Activated CD8-positive, alpha-beta memory T cell treated with anti-CD3 and anti-CD28 coated beads, Interleukin-2, amount 50 U/mL, for 1 hour (primary cell): ENCODE data around the gene CFD.
"Not testable (repeated sequence)": the region's sequence is repeated elsewhere in the genome, so short reads cannot be mapped to it uniquely, and the experiment has no call there.

ENCODE experiments used
- DNase-seq: peaks from one replicate; pipeline ENCODE4 v3.0.0-alpha.2; 2020; ENCODE audit errors: extremely low read depth

The CFD gene

DNA sequence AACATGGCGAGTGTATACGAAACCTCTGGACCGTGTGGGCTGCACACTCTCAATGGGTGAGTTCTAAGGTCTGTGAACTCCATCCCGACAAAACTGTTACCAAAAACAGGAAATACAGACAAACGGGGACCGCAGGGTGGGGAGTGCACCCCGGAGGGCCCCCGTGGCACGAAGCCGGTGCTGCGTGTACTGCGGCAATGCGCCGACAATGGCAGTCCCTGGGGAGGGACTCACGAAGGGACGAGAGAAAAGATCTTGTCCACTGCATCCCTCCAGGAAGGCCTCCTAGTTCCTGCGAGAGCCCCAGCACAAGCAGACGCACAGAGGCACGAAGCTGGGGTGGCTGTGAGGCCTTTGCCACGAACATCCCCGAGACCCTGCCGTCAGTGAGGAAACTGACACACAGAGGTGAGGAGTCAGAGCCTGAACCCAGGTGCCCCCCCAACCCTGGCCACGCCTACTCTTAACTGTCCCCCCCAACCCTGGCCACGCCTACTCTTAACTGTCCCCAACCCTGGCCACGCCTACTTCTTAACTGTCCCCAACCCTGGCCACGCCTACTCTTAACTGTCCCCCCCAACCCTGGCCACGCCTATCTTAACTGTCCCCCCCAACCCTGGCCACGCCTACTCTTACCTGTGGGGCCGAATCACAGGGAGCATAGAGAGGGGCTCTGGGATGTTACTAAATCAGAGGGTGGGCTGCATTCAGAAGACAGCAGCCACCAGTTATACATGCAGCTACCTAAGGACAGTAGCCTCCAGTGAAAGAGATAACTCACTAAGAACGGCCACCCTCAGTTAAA, 29.3 kb downstream of the CFD start:
- peak; percentile 22 for DNase-seq

DNA sequence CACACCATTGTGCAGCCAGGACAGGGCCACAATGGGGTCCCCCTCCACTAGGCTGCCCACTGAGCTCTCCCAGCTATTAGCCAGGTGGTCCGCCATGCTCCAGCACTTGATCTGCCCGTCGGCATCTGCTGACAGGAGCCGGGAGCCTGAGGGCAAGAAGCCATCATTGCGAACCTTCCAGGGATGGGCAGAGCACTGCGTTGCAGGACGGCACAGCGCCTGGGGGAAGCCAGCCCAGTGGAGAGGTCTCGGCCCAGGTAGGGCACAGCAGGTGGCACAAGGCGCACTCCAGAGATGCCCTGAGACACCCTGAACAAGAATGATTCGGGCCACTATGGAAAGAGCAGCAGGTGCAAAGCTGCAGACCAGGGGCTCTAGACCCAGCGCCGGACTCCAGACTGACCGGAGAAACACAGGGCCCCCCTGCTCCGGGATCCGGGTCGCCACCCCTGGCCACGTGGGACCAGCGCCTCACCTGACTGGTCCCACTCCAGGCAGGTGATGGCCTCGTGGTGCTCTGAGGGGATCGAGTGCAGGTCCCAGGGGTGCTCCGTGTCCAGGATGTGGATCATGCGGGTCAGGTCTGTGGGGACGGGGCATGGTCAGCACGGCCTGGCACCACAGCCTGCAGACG, 30.3 kb downstream of the CFD start:
- no peak for DNase-seq

DNA sequence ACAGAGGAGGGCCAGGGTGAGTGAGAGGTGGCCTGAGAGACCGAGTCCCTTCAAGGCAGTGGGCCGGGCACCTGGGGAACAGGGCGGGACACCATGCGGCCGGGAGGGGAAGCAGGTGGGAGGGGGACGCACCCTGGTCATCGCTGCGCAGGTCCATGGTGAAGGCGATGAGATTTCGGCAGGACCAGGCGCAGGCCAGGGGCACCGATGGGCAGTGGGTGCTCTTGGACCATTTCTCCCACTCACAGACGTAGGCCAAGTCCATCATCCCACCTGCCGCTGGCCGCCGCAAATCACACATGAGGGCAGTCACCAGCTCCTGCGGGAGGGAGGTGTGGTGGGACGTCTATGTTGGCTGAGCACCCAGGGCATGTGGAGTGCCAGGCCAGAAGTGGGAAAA, 31.4 kb downstream of the CFD start:
- no peak for DNase-seq

DNA sequence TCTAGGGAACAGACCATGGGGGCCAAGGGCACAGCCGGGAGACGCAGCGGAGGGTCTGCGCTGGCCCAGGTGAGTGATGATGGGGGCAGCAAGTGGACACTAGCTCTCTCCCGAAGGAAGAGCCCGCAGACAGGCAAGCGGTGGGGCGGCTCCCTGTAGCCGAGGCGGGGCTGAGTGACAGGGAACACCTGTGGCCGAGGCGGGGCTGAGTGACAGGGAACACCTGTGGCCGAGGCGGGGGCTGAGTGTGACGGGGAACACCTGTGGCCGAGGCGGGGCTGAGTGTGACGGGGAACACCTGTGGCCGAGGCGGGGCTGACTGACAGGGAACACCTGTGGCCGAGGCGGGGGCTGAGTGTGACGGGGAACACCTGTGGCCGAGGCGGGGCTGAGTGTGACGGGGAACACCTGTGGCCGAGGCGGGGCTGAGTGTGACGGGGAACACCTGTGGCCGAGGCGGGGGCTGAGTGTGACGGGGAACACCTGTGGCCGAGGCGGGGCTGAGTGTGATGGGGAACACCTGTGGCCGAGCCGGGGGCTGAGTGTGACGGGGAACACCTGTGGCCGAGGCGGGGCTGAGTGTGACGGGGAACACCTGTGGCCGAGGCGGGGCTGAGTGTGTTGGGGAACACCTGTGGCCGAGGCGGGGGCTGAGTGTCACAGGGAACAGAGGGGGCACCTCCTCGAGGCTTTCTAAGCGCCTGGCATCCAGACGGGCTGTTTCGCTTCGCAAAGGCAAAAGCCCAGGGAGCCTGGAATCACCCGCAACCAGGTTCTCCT, 32.1 kb downstream of the CFD start:
- not testable (repeated sequence) for DNase-seq

DNA sequence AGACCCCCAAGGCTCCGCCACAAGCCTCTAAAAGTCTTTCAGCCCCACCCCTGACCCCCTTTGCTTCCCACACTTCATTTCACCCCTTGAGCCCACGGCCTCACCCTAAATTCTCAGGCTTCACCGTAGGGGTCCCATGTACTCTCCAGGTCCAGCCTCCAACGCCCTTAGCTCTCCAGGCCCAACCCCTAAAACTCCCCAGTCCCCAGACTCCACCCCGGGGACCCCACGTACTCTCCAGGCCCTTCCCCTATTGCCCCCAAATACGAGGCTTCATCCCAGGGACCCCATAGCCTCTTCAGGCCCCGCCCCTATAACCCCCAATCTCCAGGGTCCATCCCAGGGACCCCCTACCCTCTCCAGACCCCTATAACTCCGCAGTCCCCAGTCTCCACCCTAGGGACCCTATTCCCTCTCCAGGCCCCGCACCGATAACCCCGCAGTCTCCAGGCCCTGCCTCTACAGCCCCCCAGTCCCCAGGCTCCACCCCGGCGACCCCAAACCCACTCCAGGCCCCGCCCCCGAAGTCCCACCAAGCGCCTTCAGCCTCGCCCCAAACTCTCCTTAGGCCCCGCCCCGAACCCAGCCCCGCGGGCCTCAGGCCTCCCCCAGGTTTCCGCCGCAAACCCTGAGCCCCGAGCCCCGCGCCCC, 32.9 kb downstream of the CFD start:
- DNase-seq = no peak

- peak; percentile 77 for DNase-seq
Measured at GRCh38 chr19:892894-893689, 33.6 kb downstream of the CFD start, which contains the start of the genes MED16 and RNU6-9. Gene MED16, minus strand, starts transcription at chr19:893187. Its CDS starts 2,056 bp downstream, at chr19:891131. Gene RNU6-9, plus strand, starts transcription at chr19:893484.

GRCh38 chr19:896434-896833, 37.0 kb downstream of the CFD start:
- DNase-seq = no peak

DNA sequence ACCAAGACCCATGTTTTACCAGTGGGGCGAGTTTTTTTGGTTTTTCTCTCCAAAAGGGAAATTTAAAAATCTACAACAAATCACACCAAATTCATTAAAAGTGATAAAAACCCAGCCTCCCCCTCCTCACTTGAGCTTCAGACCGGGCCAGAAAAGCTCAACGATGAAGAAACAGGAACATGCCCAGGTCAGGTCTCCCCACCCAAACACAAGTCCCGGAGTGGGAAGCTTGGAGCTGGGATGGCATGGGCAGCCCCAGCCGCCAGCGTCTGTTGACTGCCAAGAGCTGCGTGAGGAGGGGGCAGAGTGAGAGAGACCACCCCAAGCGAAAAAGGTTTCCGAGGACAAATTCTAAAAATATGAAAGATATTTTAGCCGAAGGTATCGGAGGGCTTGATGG, 37.5 kb downstream of the CFD start:
- DNase-seq = no peak

DNA sequence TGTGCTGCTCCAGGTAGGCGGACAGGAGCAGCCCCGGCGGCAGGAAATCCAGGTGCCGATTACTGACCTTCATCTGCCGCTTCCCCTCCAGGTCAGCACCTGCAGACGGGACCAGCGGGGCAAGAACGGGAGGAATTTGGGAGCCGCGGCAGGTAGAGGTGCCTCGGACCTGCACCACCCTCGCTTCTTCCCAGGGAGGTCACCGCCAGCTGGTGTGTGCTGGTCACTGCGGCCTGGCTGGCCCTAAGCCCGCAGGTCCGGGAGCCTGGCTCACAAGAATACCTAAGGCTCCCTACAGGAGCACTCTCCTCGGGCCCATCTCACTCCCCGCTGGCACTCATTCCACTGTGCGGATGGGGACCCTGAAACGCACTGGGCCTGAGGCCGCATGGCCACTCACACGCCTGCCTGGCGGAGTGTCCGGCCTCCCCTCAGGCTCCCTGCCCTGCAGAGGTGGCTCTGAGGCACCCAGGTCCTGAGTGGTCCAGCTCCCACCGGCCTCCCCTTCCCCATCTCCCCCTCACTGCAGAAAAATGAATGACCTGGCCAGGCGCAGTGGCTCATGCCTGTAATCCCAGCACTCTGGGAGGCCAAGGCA, 38.1 kb downstream of the CFD start:
- no peak for DNase-seq

DNA sequence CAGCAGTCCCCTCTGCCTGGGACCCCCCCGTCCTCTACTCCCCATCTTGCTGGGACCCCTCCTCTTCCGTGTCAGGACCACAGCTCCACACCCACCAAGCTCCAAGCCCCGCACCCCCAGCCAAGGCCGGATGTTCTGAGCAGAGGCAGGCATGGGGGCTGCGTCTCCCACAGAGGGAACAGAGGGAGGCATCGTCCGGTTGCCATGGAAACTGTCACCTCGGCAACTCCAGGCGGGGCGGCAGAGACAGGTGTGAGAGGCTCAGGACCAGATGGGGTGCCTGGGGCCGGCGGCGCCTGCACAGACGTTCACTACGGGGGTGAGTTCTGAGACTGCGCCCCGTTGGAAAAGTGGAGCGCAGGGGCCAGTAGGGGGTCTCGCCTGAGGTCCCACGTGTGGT, 39.2 kb downstream of the CFD start:
- DNase-seq = no peak

DNA sequence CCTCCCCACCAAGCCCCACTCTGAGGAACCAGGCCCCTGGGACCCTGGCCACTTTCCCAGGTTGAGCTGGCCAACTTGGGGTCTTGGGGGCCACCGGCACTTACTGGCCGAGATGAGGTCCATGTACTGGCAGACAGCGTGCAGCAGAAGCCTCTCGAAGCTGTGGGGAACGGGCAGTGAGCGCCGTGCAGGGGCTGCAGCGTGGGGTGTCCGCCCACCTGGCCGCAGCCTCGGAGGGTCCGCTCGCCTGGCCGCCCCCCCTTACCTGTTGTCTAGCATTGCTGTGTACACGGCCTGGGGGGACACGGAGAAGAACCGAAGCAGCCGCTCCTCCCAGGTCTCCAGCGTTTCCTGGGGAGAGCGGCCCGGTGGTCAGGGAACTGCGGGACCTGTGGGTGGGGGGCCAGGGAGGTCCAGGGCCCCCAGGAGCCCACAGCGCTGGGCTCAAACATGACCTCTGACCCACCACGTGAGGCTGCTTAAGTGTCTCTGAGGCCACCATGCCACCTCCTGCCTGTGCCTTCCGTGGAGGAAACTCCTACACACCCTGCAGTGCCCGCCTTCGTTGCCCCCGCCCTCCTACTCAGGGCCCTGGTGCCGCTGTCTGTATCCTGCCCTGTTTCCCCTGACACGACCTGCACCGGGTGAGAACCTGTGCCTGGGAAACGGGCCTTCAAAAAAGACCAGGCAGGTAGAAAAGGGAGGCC, 40.0 kb downstream of the CFD start:
- no peak for DNase-seq

- no peak for DNase-seq
Measured at GRCh38 chr19:900043-900301, 40.5 kb downstream of the CFD start.

- no peak for DNase-seq
Measured at GRCh38 chr19:900302-901111, 41.0 kb downstream of the CFD start.

GRCh38 chr19:901216-902092, 42.0 kb downstream of the CFD start:
- no peak for DNase-seq

DNA sequence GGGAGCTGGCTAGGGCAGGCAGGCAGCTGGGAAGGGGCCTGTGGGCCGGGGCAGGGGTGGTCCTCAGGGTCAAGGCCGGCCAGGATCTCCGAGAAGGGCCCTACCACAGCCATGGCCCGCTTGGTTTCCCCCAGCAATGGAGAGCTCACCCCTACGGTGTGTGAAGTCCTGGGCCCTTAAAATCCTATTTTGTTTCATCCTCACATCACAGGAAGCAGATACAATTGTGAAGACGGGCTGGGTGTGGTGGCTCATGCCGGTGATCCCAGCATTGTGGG, 42.6 kb downstream of the CFD start:
- DNase-seq = no peak

GRCh38 chr19:902446-903226, 43.2 kb downstream of the CFD start:
- no peak for DNase-seq

DNA sequence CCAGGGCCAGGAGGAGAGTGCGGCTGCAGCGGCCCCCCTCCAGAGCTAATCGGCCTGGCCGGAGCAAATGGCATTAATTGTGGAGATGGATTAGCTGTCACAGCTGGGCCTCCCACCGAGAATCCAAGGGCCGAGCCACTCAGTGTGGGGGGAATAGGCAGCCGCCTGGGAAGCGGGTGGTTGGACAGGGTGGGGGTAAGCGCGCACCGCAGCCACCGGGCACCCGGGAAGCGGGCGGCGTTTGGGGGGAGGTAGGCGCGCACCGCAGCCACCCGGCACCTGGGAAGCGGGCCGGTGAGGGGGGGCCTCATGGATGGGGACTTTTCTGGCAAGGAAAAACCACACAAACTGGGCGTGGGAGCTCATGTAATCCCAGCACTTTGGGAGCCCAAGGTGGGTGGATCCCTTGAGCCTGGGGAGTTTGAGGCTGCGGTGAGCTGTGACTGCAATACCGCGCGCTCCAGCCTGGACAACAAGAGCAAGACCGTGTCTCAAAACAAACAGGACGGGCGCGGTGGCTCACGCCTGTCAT, 43.9 kb downstream of the CFD start:
- DNase-seq = no peak

DNA sequence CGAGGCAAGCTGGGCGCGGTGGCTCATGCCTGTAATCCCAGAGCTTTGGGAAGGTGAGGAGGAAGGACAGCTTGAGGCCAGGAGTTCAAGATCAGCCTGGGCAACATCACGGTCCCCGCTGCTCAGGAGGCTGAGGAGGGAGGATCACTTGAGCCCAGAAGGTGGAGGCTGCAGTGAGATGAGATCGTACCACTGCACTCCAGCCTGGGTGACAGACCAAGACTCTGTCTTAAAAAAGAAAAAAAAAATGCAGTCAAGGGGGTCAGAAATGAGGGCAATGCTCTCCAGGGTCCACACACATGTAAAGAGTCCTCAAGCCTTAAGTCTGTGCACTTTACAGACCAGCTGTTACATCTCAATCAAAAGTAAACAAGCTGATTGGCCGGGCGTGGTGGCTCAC, 45.1 kb downstream of the CFD start:
- DNase-seq = no peak
